PFSK-1 (cell line): ENCODE data around the gene SCN4B.

ENCODE experiments used
- FOXP2 ChIP-seq: optimal IDR thresholded peaks from 2 replicates; pipeline ENCODE3; 2011; ENCODE audit warnings: borderline replicate concordance, control low read depth, inconsistent platforms; ENCODE audit not compliant: insufficient read depth; ENCODE audit errors: extremely low read length, extremely low read depth
- POLR2AphosphoS5 ChIP-seq: IDR thresholded peaks from 2 replicates; pipeline ENCODE4 v1.6.1; 2012; ENCODE audit warnings: low read depth, mild to moderate bottlenecking, control low read depth, low read length, moderate library complexity
- REST ChIP-seq, 2 experiments: IDR thresholded peaks; 2 replicates each; pipeline versions ENCODE4 v1.6.1 to v1.8.0; 2011 to 2012; ENCODE audit warnings: low read depth in 2 of 2, low read length in 2 of 2, control low read depth in 1 of 2, inconsistent platforms in 1 of 2, mild to moderate bottlenecking in 1 of 2, moderate library complexity in 1 of 2; ENCODE audit not compliant: insufficient read depth in 1 of 2
- SIN3A ChIP-seq: IDR thresholded peaks from 2 replicates; pipeline ENCODE4 v1.6.1; 2012; ENCODE audit warnings: mild to moderate bottlenecking, low read length, moderate library complexity, borderline replicate concordance; ENCODE audit not compliant: insufficient read depth
- TAF1 ChIP-seq: IDR thresholded peaks from 2 replicates; pipeline ENCODE4 v1.6.1; 2012; ENCODE audit warnings: low read length, control low read depth, borderline replicate concordance; ENCODE audit not compliant: insufficient read depth

Gene SCN4B

GRCh38 chr11:118102721-118103261, 49.8 kb downstream of the SCN4B start:
- TF ChIP-seq SIN3A (no peak), FOXP2 (no peak), TAF1 (no peak), POLR2AphosphoS5 (no peak), REST (IDR thresholded peaks at IDR 0.05; ENCODE audit: insufficient read depth in 1 of 2, low read depth in 2 of 2, low read length in 2 of 2) (no peak)

GRCh38 chr11:118100691-118101232, 51.9 kb downstream of the SCN4B start:
- no peak for TF ChIP-seq POLR2AphosphoS5
- TF ChIP-seq SIN3A, result no peak
- TF ChIP-seq TAF1, result no peak
- no peak for TF ChIP-seq REST (IDR thresholded peaks at IDR 0.05; ENCODE audit: insufficient read depth in 1 of 2, low read depth in 2 of 2, low read length in 2 of 2)
- TF ChIP-seq FOXP2, result no peak

- no peak for TF ChIP-seq POLR2AphosphoS5
- TF ChIP-seq TAF1, result no peak
- TF ChIP-seq FOXP2, result no peak
Observed at GRCh38 chr11:118099838-118100556, 52.6 kb downstream of the SCN4B start.

GRCh38 chr11:118098996-118099837, 53.4 kb downstream of the SCN4B start:
- TF ChIP-seq REST (IDR thresholded peaks at IDR 0.05; ENCODE audit: insufficient read depth in 1 of 2, low read depth in 2 of 2, low read length in 2 of 2) (no peak), SIN3A (no peak), POLR2AphosphoS5 (no peak), TAF1 (no peak), FOXP2 (no peak)

- no peak for TF ChIP-seq TAF1
- no peak for TF ChIP-seq REST (IDR thresholded peaks at IDR 0.05; ENCODE audit: insufficient read depth in 1 of 2, low read depth in 2 of 2, low read length in 2 of 2)
- TF ChIP-seq SIN3A, result no peak
- TF ChIP-seq FOXP2, result no peak
- no peak for TF ChIP-seq POLR2AphosphoS5
Observed at GRCh38 chr11:118095967-118096367, 56.7 kb downstream of the SCN4B start.
